ENCODE data around the gene LKAAEAR1.

LKAAEAR1 gene

DNA sequence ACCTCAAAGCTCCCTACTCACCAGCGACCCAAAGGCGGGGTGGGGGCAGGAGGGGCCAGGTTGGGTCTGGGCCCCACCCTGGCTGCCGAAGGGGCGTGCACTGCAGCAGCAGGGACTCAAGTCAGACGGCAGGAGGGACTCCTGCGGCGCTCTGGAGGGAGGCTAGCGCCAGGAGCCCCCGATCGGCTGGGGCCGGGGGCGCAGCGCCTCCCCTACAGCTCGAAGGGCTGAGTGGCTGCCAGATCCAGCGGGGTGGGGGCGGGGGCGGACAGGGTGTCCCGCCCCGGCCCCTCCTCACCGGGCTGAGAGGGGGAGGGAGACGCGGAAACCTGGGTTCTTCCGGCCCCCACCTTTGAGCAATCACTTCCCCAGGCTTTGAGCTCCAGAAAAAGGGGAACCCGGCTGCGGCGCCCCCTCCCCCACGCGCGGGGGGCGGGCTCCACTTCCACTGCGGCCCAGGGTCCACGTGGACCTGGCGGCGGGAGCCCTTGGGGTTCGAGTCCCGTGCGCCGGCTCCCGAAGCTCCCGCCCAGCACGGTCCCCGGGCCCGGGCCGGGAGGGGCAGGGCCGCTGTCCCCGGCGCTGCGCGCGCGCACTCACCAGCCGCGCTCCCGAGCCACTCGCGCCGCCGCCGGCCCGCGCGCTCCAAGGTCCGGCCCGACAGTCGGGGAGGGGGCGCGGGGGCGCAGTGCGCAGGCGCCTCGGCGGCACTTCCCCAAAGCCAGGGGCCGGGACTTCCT, 4.8 kb downstream of the LKAAEAR1 start, which contains the start of gene RGS19:
RGS19 (minus strand) TSS at position 246 of the 740 bp plus-strand sequence. CDS start 2,632 bp downstream, outside the sequence.
- DNase-seq (ENCODE audit: low read depth in 3 of 3): peak; percentile 24 to 74 (median 43)

DNA sequence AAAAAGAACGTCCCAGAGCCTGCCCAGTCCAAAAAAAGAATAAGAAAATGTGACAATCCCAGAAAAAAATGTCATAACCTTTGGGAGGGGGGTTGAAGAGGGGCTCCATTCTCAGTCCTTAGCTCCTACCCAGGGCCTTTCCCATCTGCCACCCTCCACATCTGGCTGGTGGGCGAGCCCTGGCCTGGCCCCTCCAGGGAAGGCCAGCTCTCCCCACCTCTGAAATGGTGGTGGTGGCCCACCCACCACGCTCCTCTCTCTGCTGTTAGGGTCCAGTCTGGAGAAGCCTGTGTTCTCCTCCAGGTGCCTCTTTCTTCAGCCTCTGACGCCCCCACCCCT, 5.3 kb downstream of the LKAAEAR1 start:
- no peak for DNase-seq (ENCODE audit: low read depth in 3 of 3)

DNA sequence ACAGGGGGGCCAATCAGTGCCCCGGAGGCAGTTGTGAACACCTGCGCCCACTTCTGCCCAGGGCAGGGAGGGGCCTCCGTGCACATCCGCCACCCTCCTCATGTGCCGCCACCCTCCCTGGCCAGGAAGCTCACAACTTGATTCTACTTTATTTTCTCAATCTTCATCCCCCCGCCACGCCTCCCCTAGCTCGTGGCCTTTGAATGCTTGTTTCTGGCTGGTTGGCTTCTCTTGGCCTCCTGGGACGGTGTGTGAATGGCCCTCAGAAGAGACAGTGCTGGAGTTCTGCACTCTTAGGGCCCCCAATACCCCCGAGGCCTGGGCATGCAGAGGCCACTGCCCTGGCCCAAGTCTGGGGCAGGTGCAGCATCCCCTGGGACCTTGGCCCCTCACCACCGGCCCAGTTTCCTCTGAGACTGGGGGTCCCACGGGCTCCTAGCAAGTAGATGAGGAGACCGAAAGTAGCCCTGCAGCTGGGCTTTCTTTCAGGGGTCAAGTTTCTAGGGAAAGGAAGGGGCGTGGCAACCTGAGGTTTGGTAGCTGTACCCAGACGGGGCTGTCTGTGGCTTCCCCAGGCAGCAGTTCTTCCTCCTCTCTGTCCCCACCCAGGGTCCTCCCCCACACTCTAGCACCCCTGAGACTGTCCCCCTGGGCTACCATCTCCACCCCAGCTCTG, 6.2 kb downstream of the LKAAEAR1 start:
- no peak for DNase-seq (ENCODE audit: low read depth in 3 of 3)

DNA sequence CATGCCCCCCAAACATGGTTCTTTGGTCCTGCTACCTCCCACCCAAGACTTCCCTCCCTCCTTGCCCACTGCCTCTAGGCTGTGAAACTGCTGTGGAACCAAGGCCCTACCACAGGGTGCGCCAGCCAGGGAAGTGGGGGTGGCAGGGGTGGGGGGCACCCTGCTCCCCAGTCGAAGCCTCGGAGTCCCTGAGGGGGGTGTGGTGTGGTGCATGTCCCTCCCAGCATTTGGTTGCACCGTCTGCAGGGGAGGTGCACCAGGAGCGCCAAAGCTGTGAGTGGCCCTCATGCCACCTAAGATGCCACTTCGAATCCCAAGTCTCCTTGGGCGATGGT, 6.7 kb downstream of the LKAAEAR1 start:
- DNase-seq (ENCODE audit: low read depth in 3 of 3): no peak

DNA sequence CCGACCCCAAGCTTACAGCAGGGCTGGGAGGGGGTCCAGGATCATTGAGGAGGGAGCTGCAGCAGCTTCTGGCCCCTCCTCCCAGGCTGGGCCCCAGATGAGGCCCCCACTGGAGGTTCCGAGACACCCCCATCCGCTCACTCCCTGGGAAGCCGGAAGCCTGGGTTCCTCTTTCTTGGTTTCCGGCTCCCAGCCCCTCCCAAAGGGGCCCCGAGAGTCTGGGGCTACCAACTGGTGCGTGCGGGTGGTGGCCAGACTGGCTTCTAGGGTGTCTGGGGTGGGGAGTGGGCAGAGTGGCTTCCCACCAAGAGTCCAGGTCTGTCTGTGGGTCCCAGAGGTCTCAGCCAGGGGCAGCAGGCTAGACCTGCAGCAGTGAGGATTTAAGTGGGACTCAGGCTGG, 7.1 kb downstream of the LKAAEAR1 start:
- peak in 1 of 3 experiments; percentile 55 for DNase-seq (ENCODE audit: low read depth in 3 of 3)

DNA sequence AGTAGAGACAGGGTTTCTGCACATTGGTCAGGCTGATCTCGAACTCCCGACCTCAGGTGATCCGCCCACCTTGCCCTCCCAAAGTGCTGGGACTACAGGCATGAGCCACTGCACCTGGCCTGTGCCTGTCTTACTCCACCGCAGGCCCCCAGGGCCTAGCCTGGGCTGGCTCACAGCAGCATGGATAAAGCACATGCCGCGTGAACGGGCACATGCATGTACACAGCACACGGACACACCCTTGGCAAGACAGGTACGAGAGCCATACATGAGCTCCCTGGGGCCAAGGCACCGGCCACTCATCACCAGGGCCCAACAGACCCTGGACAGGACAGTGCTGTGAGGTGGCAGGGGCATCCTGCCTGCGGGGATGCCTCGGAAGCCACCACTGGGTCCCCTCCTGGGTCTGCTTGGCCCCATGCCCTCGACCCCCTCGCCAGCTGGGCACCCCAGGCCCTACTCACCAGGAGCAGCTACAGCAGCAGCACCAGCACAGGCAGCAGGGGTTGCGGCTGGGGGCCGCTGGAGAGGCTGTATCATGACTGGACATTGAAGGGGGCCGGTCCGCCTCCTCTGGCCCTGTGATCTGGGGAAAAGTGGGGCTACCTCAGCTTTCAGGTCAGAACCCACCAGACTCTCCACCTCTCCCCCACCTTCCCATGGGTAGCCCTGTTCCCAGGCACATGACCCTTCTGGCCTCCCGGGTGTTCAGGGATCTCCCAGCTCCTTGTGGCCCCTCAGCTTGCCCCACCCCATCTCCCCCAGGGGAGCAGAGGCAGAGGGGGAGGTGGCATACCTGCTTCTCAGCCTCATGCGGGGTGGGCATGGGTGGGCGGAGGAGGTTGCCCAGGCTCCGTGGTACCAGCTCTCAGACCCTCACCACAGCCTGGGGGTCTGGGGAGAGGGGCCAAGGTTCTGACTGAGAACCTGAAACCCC, 7.9 kb downstream of the LKAAEAR1 start:
- no peak for DNase-seq (ENCODE audit: low read depth in 3 of 3)

DNA sequence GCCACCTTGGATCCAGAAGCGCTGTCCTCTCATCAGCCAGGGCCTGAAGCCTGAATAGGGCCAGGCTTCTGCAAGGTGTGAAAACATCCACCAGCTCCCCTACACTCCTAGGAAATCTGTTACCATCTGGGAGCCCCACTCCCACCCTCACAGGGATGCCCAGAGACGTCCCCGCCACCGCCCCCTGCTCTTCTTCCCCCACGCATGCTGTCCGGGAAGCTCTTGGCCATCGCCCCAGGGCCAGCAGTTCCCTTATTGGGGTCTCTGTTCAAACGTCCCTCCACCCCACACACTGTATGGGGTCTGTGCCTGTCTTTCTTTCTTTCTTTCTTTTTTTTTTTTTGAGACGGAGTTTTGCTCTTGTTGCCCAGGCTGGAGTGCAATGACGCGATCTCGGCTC, 8.6 kb downstream of the LKAAEAR1 start:
- DNase-seq (ENCODE audit: low read depth in 3 of 3): no peak

DNA sequence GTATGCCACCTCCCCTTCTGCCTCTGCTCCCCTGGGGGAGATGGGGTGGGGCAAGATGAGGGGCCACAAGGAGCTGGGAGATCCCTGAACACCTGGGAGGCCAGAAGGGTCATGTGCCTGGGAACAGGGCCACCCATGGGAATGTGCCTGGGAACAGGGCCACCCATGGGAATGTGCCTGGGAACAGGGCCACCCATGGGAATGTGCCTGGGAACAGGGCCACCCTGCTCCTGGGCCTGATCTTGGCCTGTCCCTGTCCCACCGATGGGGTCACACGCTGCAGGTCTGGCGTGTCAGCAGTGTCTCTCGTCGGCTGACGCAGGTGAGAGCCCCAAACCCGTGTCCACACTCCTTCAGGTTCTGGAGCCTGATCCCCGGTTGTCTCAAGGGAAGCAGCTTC, 9.2 kb downstream of the LKAAEAR1 start:
- DNase-seq (ENCODE audit: low read depth in 3 of 3): no peak

DNA sequence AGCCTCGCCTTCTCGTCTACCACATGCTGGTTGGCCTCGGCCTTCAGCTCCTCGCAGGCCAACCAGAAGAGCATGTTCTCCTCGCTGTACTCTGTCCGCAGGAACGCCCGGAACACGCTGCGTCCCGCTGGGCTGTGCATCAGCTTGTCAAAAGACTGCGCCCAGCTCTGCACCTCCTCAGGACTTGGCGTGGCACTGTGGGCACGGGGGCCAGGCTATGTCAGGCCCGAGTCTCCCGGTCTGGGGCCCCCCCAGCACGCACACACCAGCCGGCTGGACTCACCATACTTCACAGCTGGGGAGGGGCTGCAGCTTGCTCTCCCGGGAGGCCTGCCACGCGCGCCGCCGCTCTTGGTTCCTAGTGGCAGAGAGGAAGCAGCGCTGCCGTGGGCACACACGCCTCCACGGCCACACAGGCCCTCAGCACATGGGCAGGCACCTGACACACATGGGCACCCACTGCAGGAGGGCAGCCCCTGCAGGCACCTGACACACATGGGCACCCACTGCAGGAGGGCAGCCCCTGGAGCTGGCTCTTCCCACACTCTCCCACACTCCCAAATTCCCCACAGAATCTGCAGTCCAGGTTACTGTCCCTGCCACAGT, 9.9 kb downstream of the LKAAEAR1 start:
- DNase-seq (ENCODE audit: low read depth in 3 of 3): no peak

DNA sequence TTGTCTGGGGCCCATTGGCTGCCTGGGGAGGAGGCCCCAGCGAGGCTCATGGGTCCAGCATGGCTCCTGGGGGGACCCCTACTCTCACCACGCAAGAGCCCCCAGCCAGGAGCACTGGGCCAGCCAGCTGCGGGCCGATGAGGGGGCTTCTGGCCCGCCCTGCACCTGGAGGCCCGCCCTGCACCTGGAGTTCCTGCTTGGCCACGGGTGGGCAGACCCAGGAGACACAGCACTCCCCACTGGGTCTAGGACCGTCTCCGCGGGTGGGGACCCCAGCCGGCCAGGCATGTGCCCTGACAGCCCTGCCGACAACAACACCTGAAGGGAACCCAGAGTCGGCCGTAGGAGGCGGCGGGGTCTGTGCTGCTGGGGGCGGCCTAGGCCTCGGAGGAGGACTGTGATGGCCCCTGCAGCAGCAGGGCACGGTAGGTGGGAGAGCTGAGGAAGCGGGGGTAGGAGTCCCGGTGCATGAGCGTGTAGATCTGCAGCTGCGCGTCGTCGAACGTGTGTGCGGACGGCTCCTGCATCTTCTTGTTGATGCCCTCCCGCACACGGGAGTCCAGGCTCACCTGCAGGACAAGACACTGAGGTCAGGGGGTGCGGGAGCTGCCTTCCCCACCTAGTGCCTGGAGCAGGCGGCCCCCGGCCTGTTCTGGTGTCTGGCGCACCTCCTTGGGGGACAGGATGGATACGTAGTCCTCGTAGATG, 10.6 kb downstream of the LKAAEAR1 start:
- no peak for DNase-seq (ENCODE audit: low read depth in 3 of 3)

DNA sequence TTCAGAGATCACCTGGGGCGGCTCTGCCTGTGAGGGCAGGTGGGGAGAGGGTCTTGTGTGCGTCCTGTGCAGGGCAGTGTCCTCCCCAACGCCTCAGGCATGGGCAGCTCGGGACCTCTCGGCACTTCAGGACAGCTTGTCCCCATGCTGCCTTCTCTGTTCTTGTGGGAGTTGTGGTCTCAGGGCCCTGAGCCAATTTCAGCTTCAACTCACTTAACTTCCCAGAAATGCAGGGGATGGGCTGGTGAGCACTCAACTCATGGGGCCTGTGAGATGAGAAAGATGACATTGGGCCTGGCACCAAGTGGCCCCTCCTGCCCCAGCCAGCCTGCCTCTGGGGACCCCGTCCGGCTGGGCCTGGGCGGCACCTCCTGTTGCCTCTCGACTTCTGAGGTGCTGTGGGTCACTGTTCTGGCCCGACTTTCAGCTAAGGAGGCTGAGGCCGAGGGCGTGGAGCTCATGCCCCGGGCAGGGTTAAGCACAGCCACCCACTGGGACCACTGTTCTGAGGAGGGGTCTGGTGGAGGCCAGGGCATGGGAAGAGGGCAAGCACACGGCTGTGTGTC, 11.6 kb downstream of the LKAAEAR1 start:
- DNase-seq (ENCODE audit: low read depth in 3 of 3): no peak

DNA sequence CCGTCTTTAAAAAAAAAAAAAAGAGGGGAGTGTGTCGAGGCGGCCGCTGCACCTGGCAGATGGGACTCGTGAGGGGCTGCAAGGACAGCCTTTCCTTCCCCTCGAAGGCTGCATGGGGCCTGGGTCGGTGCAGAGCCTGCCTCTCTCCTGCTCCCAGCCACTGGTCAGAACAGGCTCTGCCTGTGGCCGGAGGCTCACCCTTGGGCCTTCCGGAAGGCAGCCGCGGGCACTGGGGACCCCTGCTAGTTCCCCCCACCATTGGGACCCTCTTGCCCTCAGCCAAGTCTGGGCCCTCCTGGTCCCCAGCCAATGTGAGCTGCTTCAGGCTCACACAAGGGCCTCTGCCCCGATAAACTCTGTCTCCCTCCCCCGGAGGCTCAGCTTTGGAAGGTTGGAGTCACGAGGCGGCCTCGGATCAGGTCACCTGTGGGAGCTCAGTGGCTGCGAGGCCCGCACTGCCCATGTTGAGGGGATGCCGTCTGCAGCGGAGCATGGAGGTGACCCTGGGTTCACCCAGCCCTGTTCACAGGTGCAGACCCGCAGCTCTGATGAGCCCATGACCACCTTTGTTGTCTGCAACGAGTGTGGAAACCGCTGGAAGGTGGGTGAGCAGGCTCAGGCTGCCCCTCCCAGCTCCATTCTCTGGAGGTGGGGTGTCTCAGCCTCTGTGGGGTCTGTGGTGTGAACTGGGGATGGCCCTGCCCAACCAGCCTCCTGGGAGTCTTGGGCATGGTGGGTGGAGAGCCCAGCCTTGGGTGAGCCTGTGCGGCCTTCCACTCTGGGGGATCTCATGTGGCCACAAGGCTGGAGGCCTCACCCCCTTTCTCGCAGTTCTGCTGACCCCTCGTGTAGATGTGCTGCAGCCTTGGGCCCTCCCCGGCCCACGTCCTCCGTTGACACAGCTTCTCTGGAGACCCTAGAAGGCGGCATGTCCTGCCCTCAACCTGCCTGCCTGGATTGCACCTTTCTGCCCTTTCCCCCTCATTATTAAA, 12.6 kb downstream of the LKAAEAR1 start:
- no peak for DNase-seq (ENCODE audit: low read depth in 3 of 3)

DNA sequence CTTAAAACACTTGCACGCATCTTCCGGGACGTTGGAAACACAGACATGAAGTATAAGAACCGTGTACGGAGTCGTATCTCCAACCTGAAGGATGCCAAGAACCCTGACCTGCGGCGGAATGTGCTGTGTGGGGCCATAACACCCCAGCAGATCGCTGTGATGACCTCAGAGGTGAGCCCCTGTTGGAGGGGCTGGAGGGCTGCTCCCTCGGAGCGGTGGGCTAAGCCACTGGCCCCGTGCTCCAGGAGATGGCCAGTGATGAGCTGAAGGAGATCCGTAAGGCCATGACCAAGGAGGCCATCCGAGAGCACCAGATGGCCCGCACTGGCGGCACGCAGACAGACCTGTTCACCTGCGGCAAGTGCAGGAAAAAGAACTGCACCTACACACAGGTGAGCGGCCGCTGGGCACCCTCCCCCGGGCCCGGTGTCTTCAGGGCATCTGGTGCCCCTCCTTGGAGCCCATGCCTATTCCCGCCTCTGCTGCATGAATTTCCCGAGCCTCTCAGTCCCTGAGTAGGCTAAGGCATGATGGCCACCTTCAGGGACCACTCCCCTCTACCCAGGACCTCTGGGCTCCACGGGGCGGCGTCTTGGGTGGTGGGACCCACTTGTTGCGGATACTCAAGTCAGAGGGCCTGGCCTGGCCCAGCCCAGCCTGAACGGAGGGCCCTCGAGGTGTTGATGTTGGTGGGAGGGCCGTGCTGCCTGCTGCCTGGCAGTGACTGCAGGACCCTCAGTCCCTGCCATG, 13.8 kb downstream of the LKAAEAR1 start:
- DNase-seq (ENCODE audit: low read depth in 3 of 3): no peak

DNA sequence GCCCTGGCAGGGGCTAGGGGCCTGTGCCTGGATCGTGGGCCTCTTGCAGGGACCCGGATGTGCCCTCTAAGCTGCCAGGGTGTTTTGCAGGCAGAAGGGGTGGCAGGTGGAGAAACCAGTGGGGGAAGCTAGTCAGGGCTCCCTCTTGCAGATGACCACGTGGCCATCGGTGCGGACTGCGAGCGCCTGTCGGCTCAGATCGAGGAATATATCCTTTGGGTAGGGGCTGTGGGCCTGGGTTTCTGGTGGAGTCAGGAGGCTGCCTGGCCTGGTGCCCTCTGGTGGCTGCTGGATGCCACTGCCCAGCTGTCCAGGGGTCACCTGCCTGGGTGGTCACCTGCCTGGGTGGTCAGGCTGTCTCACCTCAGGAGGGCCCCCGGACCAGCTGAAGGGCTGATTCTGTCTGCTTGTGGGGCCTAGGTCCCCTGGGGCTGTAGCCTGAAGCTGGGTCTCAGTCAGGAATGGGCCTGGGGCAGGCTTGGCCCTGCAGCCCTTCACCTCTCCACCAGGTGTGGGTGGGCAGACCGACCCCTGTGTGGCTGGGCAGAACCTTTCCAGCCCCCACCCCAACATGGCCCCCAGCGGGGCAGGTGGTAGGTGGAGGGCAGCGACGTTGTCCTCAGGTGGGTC, 14.5 kb downstream of the LKAAEAR1 start:
- DNase-seq (ENCODE audit: low read depth in 3 of 3): no peak

DNA sequence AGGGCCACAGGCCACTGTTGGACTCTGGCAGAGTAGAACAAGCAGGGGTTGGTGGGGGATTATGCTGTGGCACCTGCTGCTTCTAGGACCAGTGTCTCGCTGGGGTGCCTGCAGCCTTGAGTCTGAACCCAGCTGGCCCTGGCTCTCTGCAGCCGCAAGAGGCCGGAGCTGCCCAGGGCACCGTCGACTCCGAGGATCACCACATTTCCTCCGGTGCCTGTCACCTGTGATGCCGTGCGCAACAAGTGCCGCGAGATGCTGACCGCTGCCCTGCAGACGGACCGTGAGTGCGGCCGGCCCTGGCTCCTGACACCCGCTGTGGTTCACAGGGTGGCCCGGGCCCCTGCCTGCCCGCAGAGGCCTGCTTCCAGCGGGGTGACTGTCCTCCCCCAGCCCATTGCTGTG, 15.0 kb downstream of the LKAAEAR1 start:
- no peak for DNase-seq (ENCODE audit: low read depth in 3 of 3)

DNA sequence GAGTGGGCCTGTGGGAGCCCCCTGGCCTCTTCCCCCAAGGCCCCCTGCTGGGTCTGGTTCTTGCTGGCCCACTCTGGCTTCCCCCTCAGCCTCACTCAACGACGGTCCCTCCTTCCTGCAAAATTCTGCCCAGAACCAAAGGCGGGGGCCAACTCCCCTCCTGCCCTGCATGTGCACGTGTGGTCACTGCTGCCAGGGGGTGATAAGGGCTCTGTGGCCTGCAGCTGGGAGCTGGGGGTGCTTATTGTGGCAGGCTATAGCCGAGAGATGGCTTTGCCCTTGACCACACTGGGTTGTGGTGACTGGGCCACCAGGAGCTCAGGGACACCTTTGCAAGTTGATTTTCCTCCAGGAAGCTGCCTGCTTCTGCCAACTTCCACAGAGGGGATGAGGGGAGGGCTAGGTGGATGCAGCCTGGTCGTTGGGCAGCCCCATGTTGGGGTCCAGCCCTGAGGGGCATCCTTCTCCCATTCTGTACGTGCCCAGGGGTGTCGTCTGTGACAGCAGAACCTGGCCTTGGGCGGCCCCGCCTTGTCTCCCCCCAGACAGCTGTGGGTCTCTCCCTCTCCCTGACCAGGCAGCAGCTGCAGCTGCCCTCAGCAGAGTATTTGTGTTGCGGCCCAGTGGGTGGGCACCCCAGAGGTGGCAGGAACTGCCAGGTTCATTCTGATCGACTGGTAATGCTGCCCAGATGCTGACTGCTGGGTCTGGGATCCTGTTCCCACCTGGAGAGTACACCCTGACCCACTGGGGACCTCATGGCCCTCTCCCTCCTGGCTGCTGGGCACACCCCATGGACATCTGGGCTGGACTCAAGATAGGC, 15.6 kb downstream of the LKAAEAR1 start:
- DNase-seq (ENCODE audit: low read depth in 3 of 3): no peak

DNA sequence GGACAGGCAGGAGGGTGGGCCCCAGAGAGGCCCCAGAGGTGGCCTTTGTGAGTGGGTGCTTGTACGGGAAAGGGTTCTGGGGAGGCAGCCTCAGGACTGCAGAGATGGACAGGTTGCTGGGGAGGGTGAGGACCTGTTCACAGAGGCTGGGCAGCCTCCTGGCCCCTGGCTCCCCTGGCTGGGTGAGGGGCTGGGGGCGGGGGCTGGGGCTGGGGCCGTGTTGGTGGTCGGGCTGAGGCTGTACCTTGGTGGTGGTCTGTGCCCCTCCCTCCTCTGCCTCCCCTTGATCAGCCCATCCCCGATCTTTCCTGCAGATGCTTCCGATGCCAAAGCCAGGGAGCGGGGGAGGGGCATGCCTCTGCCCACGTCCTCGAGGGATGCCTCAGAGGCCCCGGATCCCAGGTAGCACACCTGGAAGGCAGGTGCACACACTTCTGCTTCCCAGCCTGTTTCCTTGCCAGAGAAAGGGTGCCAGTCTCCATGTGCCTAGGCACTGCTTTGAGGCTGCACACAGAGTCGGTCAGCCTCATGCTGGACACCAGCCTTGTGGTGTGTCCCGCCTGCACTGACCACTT, 16.4 kb downstream of the LKAAEAR1 start:
- no peak for DNase-seq (ENCODE audit: low read depth in 3 of 3)

Measured in stimulated activated CD4-positive, alpha-beta T cell treated with anti-CD3 and anti-CD28 coated beads, TNF-alpha, amount 100 ng/mL, for 24 hours (primary cell).